ENCODE data around the gene AK9.
"Not testable (repeated sequence)": the region's sequence is repeated elsewhere in the genome, so short reads cannot be mapped to it uniquely, and the experiment has no call there.

AK9 gene

DNA sequence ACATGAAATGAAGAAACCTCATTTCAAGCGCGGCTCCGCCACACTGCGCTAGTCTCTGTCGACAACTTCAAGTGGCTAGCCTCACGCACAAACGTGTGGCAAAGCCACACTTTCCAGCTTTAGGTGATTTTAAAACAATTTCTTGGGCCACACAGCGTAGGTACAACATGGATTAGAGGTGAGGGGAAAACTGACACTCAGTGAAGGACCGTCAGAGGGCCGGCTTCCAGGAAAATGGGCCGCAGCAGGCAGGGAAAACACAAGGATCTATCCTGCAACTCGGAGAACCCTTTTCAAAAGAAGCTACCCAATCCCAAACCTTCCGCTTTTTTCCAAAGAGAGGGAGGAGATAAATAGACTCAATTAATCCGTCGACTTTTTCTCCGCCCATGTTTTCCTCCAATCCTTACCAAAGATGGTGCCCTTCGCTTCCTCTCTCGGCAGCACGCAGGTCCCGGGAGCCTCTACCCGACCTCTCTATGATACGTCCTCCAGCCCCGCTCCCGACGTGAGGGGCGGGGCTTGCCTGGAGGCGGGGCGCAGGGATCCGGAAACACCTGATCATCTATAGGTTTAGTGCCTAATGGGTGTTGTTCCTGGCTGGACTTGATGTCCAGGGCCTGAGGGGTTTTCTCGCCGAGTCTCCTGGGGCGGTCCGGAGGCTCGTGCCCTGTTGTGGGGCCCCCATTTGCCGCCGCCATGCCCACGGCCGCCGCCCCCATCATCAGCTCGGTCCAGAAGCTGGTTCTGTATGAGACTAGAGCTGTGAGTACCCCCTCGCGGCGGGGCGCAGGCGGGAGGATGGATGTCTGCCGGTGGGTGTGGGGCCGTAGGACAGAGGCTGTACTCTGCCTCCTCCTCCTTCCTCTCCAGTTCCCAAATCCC is at the start of gene AK9, which contains the start of gene FIG4:
AK9 (minus strand) TSS at position 466 of the 885 bp plus-strand sequence. CDS start 15,457 bp downstream, outside the sequence.
FIG4 (plus strand) TSS at position 560 of the 885 bp plus-strand sequence; CDS start at position 700, 140 bp downstream.
- peak; percentile 90 for DNase-seq (ENCODE audit: low read depth, low spot score)

DNA sequence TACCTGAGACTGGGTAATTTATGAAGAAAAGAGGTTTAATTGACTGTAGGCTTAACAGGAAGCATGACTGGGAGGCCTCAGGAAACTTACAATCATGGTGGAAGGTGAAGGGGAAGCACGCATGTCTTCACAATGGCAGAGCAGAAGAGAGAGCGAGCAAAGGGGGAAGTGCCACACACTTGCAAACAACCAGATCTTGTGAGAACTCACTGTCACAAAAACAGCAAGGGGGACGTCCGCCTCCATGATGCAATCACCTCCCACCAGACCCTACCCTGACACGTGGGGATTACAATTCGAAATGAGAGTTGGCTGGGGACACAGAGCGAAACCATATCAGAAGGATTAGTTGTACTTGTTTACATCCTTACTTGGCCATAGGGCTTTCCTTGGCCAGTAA is 49.8 kb upstream of the AK9 start:
- no peak for DNase-seq (ENCODE audit: low read depth, low spot score)

DNA sequence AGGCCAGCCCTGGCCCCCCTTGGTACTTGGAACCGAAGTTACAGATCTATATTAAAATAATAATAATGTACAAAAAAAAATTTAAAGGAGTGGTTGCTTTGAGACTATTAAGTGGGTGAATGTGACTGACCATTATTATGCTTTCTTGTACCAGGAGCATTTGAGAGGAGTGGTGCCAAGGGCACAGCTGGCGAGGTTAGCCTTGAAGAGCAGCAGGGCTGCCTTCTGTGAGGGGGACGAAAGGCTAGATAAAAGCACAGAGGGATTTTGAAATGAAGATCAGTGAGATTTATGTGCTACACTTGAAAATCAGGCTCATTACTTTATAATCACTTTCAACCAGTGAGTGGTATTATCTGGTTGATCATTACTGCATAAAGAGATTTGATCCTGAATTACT is 48.7 kb upstream of the AK9 start:
- no peak for DNase-seq (ENCODE audit: low read depth, low spot score)

DNA sequence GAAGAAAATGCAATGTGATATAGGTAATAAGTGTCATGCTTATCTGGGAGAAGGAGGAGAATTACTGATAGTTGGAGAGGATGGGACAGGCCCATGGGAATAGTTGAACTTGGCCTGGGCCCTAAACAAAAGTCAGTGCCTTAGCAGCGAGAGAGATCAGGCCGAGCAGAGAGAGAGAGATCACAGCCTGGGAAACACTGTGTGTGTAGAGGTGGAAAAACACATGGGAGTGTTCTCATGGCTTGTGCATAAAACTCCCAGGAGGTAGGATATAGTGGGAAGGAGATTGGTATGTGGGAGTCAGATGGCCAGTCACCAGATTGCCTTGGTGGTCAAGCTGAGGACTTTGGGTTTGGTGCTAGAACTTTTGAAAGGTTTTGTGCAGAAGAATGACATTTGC is 47.7 kb upstream of the AK9 start:
- DNase-seq (ENCODE audit: low read depth, low spot score) = no peak

DNA sequence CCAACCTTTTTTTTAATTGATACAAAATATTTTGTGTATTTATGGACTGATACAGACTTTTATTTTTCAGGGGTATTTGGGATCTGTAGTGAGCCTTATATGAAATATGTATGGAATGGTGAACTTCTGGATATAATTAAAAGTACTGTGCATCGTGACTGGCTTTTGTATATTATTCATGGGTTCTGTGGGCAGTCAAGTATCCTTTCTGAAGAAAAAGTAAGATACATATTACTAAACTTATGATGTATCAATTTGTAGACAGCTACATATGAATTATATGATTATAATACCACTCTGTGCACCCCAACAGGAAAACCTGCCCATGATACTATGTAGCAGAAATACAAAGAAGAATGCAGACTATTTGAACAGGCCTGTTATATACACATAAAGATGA is 47.3 kb upstream of the AK9 start:
- DNase-seq (ENCODE audit: low read depth, low spot score) = no peak

DNA sequence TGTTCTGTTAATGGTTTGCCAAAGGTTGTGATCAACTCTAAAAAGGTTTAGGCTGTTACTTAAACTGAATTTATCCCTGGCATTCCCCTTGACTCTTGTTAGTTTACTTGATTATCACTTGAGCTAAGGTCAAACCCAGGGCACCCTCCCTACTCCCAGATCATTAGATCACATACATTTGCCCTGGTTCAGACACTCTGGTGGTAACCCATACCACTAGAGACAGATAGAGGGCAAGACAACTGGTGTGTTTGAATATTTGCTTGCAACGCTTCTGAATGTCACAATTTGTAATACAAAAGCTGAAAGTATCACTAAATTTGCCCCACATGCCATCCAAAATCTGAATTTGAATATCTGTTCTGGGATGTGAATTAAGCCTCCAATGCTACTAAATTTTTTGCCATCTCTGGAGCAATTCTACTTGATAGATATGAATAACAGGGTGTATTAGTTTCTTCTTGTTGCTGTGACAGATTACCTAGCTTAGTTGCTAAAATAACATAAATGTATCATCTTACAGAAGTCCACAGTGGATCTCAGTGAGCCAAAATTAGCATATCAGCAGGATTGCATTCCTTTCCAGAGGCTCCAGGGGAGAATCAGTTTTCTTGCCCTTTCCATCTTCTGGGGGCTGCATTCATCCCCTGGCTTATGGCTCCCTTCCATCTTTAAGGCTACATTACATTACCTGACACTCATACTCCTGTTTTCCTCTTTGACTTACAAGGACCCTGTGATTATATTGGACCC is 45.4 kb upstream of the AK9 start:
- DNase-seq (ENCODE audit: low read depth, low spot score) = peak; percentile 33

DNA sequence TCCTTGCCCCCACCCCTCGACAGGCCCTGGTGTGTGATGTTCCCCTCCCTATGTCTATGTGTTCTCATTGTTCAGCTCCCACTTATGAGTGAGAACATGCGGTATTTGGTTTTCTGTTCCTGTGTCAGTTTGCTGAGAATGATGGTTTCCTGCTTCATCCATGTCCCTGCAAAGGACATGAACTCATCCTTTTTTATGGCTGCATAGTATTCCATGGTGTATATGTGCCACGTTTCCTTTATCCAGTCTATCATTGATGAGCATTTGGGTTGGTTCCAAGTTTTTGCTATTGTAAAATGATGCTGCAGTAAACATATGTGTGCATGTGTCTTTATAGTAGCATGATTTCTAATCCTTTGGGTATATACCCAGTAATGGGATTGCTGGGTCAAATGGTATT is 34.2 kb upstream of the AK9 start:
- not testable (repeated sequence) for DNase-seq (ENCODE audit: low read depth, low spot score)

DNA sequence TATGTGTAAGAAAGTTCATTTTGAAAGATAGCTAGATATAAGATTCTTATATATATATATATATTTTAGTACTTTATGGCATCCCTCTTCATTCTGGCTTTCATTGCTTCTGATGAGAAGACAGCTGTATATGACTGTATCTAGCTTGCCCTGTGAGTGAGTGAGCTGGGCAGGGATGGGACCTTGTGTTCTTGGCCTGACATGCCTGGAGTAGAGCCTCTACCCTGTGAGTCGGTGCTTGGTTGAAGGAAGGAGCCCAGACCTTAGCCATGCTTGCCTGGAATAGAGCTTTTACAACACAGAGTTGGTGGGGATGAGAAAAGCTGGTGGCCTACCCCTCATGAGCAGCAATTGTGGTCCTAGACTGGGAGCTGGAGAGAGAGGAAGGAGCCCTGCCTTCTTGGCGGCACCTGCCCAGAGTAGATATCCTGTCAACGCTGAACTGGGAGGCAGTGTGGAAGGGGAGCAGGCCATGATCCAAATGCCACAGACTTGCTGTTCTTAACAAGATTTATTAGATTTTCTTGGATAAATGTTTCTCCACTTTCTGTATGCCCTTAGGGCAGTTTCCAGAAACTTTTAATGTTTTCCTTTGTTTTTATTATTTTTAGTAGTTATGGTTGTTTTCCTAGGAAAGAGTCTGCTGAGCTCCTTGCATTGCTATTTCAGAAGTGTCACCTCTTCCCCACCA is 31.7 kb upstream of the AK9 start:
- no peak for DNase-seq (ENCODE audit: low read depth, low spot score)

DNA sequence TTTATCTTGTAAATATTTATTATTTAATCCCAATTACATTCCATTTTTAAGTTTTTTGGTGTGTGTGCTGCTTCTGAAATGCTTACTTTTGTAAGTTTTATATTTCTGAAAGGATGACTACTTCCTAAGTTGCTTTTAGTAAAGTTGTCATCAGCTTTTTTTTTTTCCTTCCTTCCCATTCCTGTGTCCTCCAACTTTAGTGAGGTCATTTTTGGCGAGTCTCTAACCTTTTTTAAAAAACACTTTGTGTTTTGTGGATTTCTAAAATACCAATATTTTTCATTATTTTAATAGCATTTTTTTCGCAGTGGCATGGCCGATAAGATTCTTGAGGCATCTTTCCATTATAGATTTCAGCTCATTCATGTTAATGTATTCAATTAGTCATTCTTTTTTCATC is 31.0 kb upstream of the AK9 start:
- DNase-seq (ENCODE audit: low read depth, low spot score) = no peak

DNA sequence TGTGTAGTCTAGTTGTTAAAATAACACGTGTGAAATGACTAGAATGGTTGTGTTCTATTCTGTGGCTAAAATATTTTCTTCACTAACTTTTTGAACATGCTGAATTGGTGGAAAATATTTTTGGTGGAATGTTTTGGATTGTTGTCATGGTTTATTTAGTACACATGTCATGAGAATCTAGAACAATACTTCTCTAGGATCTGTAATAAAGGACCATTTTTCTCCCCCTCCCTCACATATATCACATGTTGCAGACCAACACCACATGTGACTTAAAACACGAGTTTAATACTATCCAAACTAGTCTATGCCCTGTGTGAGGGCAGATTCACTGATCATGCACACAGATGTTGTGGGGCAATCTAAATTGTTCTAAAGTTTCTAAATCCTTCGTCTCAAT is 29.3 kb upstream of the AK9 start:
- DNase-seq (ENCODE audit: low read depth, low spot score) = no peak

DNA sequence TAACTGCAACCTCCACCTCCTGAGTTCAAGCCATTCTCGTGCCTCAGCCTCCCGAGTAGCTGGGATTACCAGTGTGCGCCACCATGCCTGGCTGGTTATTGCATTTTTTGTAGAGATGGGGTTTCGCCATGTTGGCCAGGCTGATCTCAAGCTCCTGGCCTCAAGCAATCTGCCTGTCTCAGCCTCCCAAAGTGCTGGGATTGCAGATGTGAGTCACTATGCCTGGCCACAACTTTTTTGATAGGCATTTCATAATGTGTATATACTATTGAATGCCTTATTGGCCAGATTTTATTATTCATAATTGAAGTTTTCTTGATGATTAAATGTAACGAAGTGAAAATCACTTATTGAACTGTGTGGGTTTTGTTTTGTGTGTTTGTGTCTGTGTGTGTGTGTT is 28.0 kb upstream of the AK9 start:
- no peak for DNase-seq (ENCODE audit: low read depth, low spot score)

DNA sequence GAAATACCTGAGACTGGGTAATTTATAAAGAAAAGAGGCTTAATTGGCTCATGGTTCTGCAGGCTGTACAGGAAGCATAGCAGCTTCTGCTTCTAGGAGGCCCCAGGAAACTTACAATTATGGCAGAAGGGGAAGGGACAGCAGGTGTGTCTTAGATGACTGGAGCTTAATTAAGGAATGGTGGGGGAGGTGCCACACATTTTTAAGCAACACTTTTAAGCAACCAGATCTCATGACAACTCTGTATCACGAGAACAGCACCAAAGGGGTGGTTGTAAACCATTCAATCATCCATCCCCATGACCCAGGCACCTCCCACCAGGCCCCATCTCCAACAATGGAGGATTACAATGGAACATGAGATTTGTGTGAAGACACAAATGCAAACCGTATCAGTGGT is 27.0 kb upstream of the AK9 start:
- no peak for DNase-seq (ENCODE audit: low read depth, low spot score)

DNA sequence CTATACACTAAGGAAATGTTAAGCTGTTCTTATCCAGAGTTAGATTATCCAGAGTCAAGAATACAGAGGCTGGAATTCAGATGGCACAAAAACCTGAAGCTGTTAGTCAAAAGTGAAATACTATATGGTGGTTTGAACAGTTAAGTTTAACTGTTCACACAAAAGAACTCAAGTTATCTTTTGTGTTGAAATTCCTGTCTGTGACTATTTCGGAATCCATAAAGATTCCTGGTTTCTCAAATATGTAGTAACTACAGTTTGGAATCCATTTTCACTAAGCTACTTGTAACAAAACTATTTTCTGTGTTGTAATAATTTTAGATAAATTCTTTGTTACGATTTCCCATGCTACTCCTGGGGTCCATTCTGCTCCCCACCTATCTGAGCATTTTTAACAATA is 24.6 kb upstream of the AK9 start:
- DNase-seq (ENCODE audit: low read depth, low spot score) = no peak

DNA sequence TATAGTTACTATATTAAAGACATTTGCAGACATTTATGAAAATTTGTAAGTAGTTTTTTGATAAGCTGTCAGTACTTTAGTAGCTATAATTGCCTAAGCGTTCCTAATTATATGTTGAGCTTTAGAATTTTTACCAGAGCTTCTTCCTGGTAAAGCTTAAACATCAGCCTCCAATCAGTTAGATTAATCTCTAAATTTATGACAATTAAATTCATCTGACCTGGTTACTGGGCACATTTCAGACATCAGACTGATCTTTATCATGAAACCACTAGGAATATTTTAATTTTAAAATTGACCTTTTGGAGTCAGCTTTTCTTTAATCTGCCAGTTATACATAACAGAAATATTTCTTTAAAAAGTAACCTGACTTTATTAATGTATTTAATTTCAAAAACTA is 23.6 kb upstream of the AK9 start:
- DNase-seq (ENCODE audit: low read depth, low spot score) = no peak

DNA sequence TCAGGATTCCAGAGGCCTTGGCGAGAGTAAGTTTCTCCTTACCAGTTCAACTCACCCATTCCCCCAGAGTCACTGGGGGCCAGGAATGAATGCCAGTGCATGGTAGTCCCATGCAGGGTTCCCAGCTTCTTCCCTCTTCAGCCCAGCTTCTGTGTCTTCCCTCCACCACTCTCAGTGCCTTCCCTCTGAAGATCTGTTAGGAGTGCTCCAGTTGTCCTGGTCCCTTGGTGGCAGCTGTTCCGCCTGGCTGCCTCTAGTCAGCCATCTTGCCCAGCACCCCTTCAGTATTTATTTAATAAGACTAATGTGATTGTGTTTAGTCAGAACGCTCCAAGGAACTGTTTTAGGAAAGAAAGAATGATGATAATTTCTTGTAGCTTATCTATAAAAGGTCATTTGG is 23.2 kb upstream of the AK9 start:
- DNase-seq (ENCODE audit: low read depth, low spot score) = no peak

DNA sequence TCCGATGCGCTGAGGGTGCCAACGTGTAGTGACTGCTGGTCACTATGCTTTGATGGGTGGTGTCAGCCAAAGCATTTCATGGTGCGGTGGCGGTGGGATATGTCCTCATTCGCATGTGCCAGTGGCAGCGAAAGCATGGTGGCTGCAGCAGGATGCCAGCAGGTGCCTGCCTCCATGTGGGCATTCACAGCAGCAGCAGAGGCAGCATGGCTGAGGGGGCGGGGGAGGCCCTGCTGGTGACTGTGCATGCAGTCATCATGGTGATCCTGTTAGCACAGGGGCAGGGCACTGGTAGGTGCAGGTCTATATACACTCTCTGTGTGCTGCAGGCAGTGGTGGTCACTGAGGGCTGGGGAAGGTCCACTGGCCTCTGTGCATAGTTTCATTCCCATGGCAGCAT is 22.1 kb upstream of the AK9 start:
- no peak for DNase-seq (ENCODE audit: low read depth, low spot score)

DNA sequence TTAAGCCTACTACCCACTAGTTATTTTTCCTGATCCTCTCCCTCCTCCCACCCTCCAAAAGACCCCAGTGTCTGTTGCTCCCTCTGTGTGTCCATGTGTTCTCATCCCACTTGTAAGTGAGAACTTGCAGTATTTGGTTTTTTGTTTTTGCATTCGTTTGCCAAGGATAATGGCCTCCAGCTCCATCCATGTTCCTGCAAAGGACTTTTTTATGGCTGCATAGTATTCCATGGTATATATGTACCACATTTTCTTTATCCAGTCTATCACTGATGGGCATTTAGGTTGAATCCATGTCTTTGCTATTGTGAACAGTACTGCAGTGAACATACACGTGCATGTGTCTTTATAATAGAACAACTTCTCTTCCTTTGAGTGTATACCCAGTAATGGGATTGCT is 17.1 kb upstream of the AK9 start:
- not testable (repeated sequence) for DNase-seq (ENCODE audit: low read depth, low spot score)

DNA sequence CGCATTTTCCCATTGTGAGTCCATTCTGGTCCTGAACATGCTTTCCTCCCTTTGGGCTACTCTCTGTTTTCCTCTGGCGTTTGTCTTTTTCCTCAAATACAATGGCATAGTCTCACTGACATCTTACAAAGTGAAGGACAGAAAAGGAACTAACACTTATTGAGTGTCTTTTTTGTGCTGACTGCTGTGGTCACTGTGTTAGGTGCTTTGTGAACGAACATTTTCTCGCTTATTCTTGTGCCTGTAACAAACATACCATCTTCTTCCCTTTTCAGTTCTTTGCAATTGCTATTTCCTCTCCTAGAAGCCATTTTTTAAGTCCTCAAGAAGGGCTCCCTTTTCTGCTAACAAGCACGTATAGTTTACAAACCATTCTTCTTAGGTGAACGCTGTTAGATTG is 15.5 kb upstream of the AK9 start:
- DNase-seq (ENCODE audit: low read depth, low spot score) = no peak

DNA sequence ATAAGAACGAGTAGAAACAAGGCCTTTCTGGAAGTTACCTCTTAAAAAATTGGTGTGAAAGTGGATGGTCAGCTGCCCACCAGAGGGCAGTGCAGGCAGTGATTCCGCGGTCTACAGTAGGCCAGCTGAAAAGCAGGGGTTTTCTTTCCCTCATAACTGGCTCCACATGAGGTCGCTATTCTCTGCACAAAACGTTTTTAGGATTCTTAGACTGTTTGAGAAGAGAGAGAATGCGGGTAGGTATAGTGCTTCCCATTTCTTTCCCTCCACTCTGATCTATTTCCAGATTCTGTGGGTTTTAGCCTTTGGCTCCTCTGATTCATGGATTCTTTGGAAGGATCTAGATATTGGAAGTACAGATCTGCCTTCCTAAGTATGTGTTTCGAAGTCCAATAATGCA is 14.3 kb upstream of the AK9 start:
- peak; percentile 54 for DNase-seq (ENCODE audit: low read depth, low spot score)

DNA sequence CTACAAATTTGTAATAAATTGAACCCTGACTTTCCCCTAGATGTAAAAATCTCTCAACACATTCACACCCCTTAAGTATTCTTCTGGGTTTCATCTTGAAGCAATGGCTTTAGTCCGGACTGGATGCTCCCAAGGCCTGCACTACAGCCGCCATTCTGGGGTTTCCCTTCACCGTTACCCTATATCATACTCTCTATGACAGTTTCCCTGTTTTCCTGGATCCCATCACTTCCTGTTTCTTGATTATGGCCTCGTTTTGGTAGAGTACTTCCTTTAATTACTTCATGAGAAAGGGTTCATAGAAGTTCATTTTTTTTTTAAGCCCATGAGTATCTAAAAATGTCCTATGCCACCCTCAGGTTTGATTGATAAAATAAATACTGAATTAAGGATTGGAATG is 11.8 kb upstream of the AK9 start:
- no peak for DNase-seq (ENCODE audit: low read depth, low spot score)

DNA sequence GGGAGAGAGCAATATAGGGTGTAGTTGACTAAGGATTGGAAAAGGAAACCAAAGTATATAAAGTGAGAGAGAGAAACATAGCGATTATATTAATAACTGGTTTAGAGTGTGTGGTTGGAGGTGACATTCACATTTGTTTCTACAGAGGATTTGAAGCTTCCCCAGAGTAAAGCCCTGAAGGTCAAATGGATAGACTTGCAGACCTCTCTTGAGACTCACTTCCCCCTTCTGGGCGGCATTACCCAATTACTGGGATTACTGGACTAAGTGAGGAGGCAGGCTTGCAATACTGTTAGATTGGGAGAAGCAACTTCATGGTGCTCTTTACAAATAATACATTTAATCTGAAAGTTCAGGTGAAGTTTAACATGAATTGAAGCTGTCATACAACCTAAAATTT is 10.8 kb upstream of the AK9 start:
- no peak for DNase-seq (ENCODE audit: low read depth, low spot score)

DNA sequence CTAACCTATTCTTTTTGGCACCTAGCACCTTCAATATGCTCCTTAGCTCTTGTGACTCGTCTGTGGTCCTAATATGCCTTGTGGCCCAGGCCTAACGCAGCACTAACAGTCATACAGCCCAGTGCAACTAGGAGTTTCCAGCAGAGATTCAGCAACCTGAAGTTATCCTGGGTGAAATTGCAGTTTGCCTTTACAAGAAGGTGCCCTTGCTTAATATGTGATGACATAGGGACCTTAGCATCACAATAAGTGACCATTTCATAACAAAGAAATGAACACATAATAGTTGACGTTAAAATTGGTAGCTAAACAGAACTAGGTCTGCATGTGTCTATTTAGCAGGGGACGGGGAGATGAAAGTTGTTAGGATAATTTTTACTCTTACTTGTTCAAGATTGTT is 10.2 kb upstream of the AK9 start:
- DNase-seq (ENCODE audit: low read depth, low spot score) = no peak
